Measurements from ENCODE around the gene YIPF4. TPM values are rescaled to one million over a fixed set of nuclear protein-coding genes. Genes with fewer than 3 reads are reported as not detected.
A peak's percentile ranks its signal among the peaks of the same experiment; 100 is the strongest.

The YIPF4 gene
- polyA plus RNA-seq, 1 donor (not counting 4 experiments of a cell fraction or from before 2014, with no cell fraction given) = 22.7 TPM

DNA sequence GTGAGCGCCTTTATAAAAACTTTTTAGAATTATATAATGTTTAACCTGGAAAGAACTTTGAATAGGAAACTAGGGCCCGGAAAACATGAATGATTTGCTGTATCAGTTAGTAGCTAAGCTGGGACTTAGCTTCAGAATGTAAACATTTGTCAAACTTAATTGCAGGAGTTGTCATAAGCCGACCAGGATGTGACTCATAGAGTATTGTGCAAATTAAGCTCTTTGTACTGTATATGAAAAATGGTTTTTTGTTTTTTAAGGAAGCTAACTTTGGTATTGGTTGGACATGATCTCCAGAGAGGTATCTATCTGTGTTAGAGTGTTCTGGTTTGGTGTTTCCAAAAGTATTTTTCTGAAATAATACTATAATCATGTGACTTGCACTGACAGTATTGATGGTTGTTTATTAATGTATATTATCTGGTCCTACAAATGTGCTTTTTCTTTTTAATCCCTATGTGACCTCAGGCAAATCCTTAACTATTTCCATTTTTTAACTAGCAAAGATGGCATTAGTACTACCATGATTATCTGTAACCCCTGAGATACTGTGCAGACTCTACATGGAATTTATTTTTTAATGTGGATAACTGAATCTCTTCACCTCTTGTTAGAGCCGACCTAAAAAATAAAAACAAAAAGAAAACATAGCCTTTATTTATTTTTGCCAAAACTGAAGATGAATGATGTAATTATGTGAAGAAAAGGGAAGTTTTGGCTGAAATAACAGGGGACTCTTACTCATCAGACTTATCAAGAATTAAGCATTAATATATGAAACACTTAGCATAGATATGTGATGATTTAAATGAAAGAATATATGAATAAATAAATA is 11.7 kb downstream of the YIPF4 start:
- H2AFZ ChIP-seq (ENCODE audit: control insufficient read depth, low read length) = no peak overlapping the region
- H3K9ac ChIP-seq (ENCODE audit: control insufficient read depth, extremely low read depth, insufficient read depth, low read length) = peak overlapping the region; percentile 34
- peak; percentile 79 for FAIRE-seq
- no peaks in the 10 kb centered on the region for H3K27me3 ChIP-seq (ENCODE audit: control insufficient read depth, extremely low read depth, insufficient read depth, low read length)
- peak overlapping the region; percentile 91 for H3K27ac ChIP-seq (ENCODE audit: control insufficient read depth, insufficient read depth, low read length)
- H3K9me1 ChIP-seq (ENCODE audit: control insufficient read depth, extremely low read depth, insufficient read depth, low read length) = no peaks in the 10 kb centered on the region
- peaks cover 28% of the 10 kb centered on the region for H3K4me1 ChIP-seq (ENCODE audit: control insufficient read depth, extremely low read depth, insufficient read depth, low read length)
- TF ChIP-seq EZH2 (IDR thresholded peaks at IDR 0.05; ENCODE audit: low read length) = no peak
- TF ChIP-seq CTCF (optimal IDR thresholded peaks at IDR 0.05 in 1 of 3, IDR thresholded peaks at IDR 0.05 in 1 of 3, conservative IDR thresholded peaks at IDR 0.05 in 1 of 3; ENCODE audit: extremely low read depth in 1 of 3, insufficient read depth in 2 of 3, low read length in 3 of 3) = no peak
- peaks cover 37% of the 10 kb centered on the region for H3K79me2 ChIP-seq (ENCODE audit: control insufficient read depth, insufficient read depth, low read length)
- peak; percentile 28 for DNase-seq (ENCODE audit: low read depth, low spot score)
- dilution Hi-C loops (cut with MboI; ENCODE audit: extremely low pct_ligation_motif_present, low sequenced_read_pairs) = no loop called here
- H3K4me3 ChIP-seq (ENCODE audit: control insufficient read depth in 2 of 3, extremely low read depth in 1 of 3, insufficient read depth in 2 of 3, low read depth in 1 of 3, low read length in 3 of 3) = no peak overlapping the region
- H3K4me2 ChIP-seq (ENCODE audit: control insufficient read depth, extremely low read depth, insufficient read depth, low read depth, low read length) = peak overlapping the region; percentile 68
- H4K20me1 ChIP-seq (ENCODE audit: control insufficient read depth, extremely low read depth, insufficient read depth, low read length) = no peaks in the 10 kb centered on the region
- no peaks in the 10 kb centered on the region for H3K9me3 ChIP-seq (ENCODE audit: control insufficient read depth, low read depth, low read length)
- no peaks in the 10 kb centered on the region for H3K36me3 ChIP-seq (ENCODE audit: control insufficient read depth in 2 of 2, extremely low read depth in 1 of 2, insufficient read depth in 2 of 2, low read length in 2 of 2)

DNA sequence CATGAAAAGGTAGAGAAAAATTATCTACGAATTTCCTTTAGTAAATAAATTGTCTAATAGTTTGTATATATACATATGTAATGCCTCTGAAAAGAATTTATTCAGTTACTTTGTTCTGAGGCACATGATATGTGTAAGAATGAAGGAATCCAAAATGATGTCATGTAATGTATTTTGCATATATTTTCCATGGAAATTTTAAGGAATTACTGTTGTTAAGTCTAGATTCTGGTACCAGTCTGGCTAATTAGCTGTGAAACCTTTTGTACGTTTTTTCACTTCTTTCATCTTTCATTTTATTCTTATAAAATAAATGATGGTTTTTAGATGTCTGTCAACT is 12.3 kb downstream of the YIPF4 start:
- DNase-seq (ENCODE audit: low read depth, low spot score) (no peak), FAIRE-seq (no peak)
- Histone ChIP-seq H3K79me2 (ENCODE audit: control insufficient read depth, insufficient read depth, low read length) (peaks cover 34% of the 10 kb centered on the region), H3K9ac (ENCODE audit: control insufficient read depth, extremely low read depth, insufficient read depth, low read length) (no peak overlapping the region), H3K36me3 (ENCODE audit: control insufficient read depth in 2 of 2, extremely low read depth in 1 of 2, insufficient read depth in 2 of 2, low read length in 2 of 2) (no peaks in the 10 kb centered on the region), H3K27me3 (ENCODE audit: control insufficient read depth, extremely low read depth, insufficient read depth, low read length) (no peaks in the 10 kb centered on the region), H2AFZ (ENCODE audit: control insufficient read depth, low read length) (no peak overlapping the region), H3K9me3 (ENCODE audit: control insufficient read depth, low read depth, low read length) (no peaks in the 10 kb centered on the region), H3K4me3 (ENCODE audit: control insufficient read depth in 2 of 3, extremely low read depth in 1 of 3, insufficient read depth in 2 of 3, low read depth in 1 of 3, low read length in 3 of 3) (no peak overlapping the region), H3K4me2 (ENCODE audit: control insufficient read depth, extremely low read depth, insufficient read depth, low read depth, low read length) (no peak overlapping the region), H3K4me1 (ENCODE audit: control insufficient read depth, extremely low read depth, insufficient read depth, low read length) (peaks cover 22% of the 10 kb centered on the region), H3K27ac (ENCODE audit: control insufficient read depth, insufficient read depth, low read length) (peak overlapping the region; percentile 91), H3K9me1 (ENCODE audit: control insufficient read depth, extremely low read depth, insufficient read depth, low read length) (no peaks in the 10 kb centered on the region), H4K20me1 (ENCODE audit: control insufficient read depth, extremely low read depth, insufficient read depth, low read length) (no peaks in the 10 kb centered on the region)
- dilution Hi-C loops (cut with MboI; ENCODE audit: extremely low pct_ligation_motif_present, low sequenced_read_pairs) = no loop called here
- TF ChIP-seq CTCF (optimal IDR thresholded peaks at IDR 0.05 in 1 of 3, IDR thresholded peaks at IDR 0.05 in 1 of 3, conservative IDR thresholded peaks at IDR 0.05 in 1 of 3; ENCODE audit: extremely low read depth in 1 of 3, insufficient read depth in 2 of 3, low read length in 3 of 3) = no peak
- TF ChIP-seq EZH2 (IDR thresholded peaks at IDR 0.05; ENCODE audit: low read length) = no peak

Data from keratinocyte (primary cell).